Renal cortex interstitium (tissue), 11 donors: ENCODE data around the gene DLGAP3. TPM values are rescaled to one million over a fixed set of nuclear protein-coding genes. Genes with fewer than 3 reads are reported as not detected.
A peak's percentile ranks its signal among the peaks of the same experiment; 100 is the strongest.
"Not testable (repeated sequence)": the region's sequence is repeated elsewhere in the genome, so short reads cannot be mapped to it uniquely, and the experiment has no call there.

ENCODE experiments used
- DNase-seq, 11 donors: peaks; one replicate each; pipeline ENCODE4 v3.0.0-alpha.2; 2013; ENCODE audit warnings: low read depth in 9 of 11, low spot score in 4 of 11; ENCODE audit errors: extremely low read depth in 1 of 11
- polyA plus RNA-seq, 3 donors: library from polyadenylated mRNA; unstranded; fragments of 120-200 nt; gene quantifications; one replicate each; pipeline ENCODE4 v1.2.1, GENCODE V29; 2013; ENCODE audit not compliant: insufficient read length in 3 of 3

DLGAP3 gene
- polyA plus RNA-seq, 3 donors, result 1.4 to 3.0 (median 2.5) TPM

GRCh38 chr1:34941798-34942197 lies 12.3 kb upstream of the DLGAP3 start:
- DNase-seq, result not testable (repeated sequence)

GRCh38 chr1:34930702-34931071 lies 1.2 kb upstream of the DLGAP3 start:
- DNase-seq, result no peak

GRCh38 chr1:34929853-34930701 lies 627 bp upstream of the DLGAP3 start:
- DNase-seq, result no peak

GRCh38 chr1:34928699-34929496 lies 552 bp downstream of the DLGAP3 start:
- no peak for DNase-seq

- no peak for DNase-seq
Measured at GRCh38 chr1:34928066-34928696, 1.3 kb downstream of the DLGAP3 start.

GRCh38 chr1:34927316-34927715 lies 2.1 kb downstream of the DLGAP3 start:
- DNase-seq, result no peak

GRCh38 chr1:34926894-34927293 lies 2.6 kb downstream of the DLGAP3 start:
- no peak for DNase-seq

GRCh38 chr1:34926156-34926555 lies 3.3 kb downstream of the DLGAP3 start:
- DNase-seq, result no peak

GRCh38 chr1:34925730-34926129 lies 3.7 kb downstream of the DLGAP3 start:
- no peak for DNase-seq

GRCh38 chr1:34924759-34925555 lies 4.5 kb downstream of the DLGAP3 start:
- peak; percentile 51 to 83 (median 68) for DNase-seq

- DNase-seq, result no peak
Measured at GRCh38 chr1:34923490-34923889, 6.0 kb downstream of the DLGAP3 start.

GRCh38 chr1:34918977-34919561 lies 10.4 kb downstream of the DLGAP3 start:
- DNase-seq, result no peak

- no peak for DNase-seq
Measured at GRCh38 chr1:34918386-34918976, 11.0 kb downstream of the DLGAP3 start.

- DNase-seq, result no peak
Measured at GRCh38 chr1:34917017-34917416, 12.4 kb downstream of the DLGAP3 start.

- DNase-seq, result no peak
Measured at GRCh38 chr1:34916104-34916503, 13.3 kb downstream of the DLGAP3 start.

GRCh38 chr1:34915521-34915920 lies 13.9 kb downstream of the DLGAP3 start:
- DNase-seq, result no peak

- DNase-seq, result no peak
Measured at GRCh38 chr1:34914958-34915357, 14.5 kb downstream of the DLGAP3 start.

- DNase-seq, result no peak
Measured at GRCh38 chr1:34911465-34911864, 18.0 kb downstream of the DLGAP3 start.
